ENCODE measurements around the gene TMEM225B. TPM values are rescaled to one million over a fixed set of nuclear protein-coding genes. Genes with fewer than 3 reads are reported as not detected.

TMEM225B gene
- total RNA-seq, 2 donors from 2014 or later, result 0.74 TPM; not detected in 1

- intact Hi-C loops (cut with DNase I), result no loop called here
- H3K9me3 ChIP-seq, result no peaks in the 10 kb centered on the region
These were observed 9.2 kb upstream of the TMEM225B start for GRCh38 chr7:99588868-99589267.

DNA sequence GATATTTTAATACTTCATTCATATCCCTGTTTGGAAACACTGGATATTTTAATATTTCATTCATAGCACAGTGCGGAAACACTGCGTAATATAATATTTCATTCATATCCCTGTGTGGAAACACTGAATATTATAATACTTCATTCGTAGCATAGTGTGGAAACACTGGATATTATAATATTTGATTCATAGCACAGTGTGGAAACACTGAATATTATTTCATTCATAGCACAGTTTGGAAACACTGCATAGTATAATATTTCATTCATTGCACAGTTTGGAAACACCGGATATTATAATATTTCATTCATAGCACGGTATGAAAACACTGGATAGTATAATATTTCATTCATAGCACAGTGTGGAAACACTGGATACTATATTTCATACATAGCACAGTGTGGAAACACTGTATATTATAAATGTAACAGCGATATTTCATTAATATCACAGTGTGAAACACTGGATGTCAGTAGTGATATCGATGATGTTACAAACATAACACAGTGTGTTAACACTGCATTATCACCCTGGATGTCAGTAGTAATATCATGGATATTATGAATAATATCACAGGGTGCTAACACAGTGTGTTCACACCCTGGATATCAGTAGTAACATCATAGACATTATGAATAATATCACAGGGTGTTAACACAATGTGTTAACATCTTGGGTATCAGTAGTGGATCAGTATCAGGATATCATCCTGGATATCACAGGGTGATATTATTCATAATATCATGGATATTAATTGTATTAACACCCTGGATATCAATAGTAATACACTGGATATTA is 2.9 kb upstream of the TMEM225B start:
- Histone ChIP-seq H3K9ac (ENCODE audit: low read depth in 2 of 2, low read length in 2 of 2) (no peak overlapping the region), H3K27ac (no peak overlapping the region), H3K4me1 (no peaks in the 10 kb centered on the region), H3K36me3 (no peaks in the 10 kb centered on the region), H3K9me3 (no peaks in the 10 kb centered on the region), H3K4me3 (no peak overlapping the region), H3K27me3 (no peaks in the 10 kb centered on the region)
- no peak for TF ChIP-seq CTCF (IDR thresholded peaks at IDR 0.05)
- intact Hi-C loops (cut with DNase I), result no loop called here
- no peak for DNase-seq

More at GRCh38 chr7:99588868-99589267, 9.2 kb upstream of the TMEM225B start:
- TF ChIP-seq CTCF (IDR thresholded peaks at IDR 0.05), result no peak
- no peak overlapping the region for H3K9ac ChIP-seq (ENCODE audit: low read depth in 2 of 2, low read length in 2 of 2)
- H3K27me3 ChIP-seq, result no peaks in the 10 kb centered on the region
- H3K27ac ChIP-seq, result no peak overlapping the region
- H3K36me3 ChIP-seq, result no peaks in the 10 kb centered on the region
- H3K4me3 ChIP-seq, result no peak overlapping the region
- DNase-seq, result no peak
- no peaks in the 10 kb centered on the region for H3K4me1 ChIP-seq

DNA sequence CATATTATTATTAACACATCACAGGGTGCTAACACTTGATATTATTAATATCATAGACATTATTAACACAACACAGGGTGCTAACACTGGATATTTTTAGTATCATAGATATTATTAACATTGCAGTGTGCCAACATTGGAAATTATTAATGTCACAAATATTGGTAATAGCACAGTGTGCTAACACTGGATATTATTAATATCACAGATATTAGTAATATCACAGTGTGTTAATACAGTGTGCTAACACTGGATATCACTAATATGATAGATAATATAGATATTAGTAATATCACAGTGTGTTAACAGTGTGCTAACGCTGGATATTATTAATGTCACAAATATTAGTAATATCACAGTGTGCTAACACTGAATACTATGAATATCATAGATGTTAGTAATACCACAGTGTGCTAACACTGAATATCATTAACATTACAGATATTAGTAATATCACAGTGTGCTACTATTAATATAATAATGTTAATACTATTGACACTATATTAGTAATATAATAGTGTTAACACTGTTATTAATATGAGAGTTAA is 1.6 kb upstream of the TMEM225B start:
- TF ChIP-seq CTCF (IDR thresholded peaks at IDR 0.05), result no peak
- intact Hi-C loops (cut with DNase I), result no loop called here
- H3K4me1 ChIP-seq, result no peaks in the 10 kb centered on the region
- no peak overlapping the region for H3K9ac ChIP-seq (ENCODE audit: low read depth in 2 of 2, low read length in 2 of 2)
- H3K27ac ChIP-seq, result no peak overlapping the region
- DNase-seq, result no peak
- H3K9me3 ChIP-seq, result no peaks in the 10 kb centered on the region
- H3K27me3 ChIP-seq, result no peaks in the 10 kb centered on the region
- H3K4me3 ChIP-seq, result no peak overlapping the region
- no peaks in the 10 kb centered on the region for H3K36me3 ChIP-seq

DNA sequence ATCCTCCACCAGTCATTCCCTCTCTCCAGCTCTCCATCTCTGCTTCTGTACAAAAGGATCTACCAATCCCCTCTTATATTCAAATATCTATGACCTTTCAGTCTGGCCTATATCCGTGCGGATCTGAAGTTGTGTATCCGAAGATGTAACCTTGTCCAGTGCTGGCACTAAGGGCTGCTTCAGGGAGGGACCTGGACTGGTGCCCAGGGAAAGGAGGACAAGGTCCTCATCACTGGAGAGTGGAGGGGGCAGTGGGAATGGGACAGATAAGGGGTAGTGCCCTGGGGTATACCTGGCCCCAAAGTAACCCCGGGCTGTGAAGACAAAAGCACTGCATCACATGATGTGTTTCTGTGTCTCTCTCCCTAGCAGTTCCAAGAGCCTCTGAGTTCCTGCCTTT is 1.8 kb downstream of the TMEM225B start:
- Histone ChIP-seq H3K9me3 (no peaks in the 10 kb centered on the region), H3K9ac (ENCODE audit: low read depth in 2 of 2, low read length in 2 of 2) (no peak overlapping the region), H3K4me3 (no peak overlapping the region), H3K36me3 (no peaks in the 10 kb centered on the region), H3K27me3 (no peaks in the 10 kb centered on the region), H3K27ac (no peak overlapping the region), H3K4me1 (no peaks in the 10 kb centered on the region)
- DNase-seq, result no peak
- TF ChIP-seq CTCF (IDR thresholded peaks at IDR 0.05), result no peak
- intact Hi-C loops (cut with DNase I), result no loop called here

DNA sequence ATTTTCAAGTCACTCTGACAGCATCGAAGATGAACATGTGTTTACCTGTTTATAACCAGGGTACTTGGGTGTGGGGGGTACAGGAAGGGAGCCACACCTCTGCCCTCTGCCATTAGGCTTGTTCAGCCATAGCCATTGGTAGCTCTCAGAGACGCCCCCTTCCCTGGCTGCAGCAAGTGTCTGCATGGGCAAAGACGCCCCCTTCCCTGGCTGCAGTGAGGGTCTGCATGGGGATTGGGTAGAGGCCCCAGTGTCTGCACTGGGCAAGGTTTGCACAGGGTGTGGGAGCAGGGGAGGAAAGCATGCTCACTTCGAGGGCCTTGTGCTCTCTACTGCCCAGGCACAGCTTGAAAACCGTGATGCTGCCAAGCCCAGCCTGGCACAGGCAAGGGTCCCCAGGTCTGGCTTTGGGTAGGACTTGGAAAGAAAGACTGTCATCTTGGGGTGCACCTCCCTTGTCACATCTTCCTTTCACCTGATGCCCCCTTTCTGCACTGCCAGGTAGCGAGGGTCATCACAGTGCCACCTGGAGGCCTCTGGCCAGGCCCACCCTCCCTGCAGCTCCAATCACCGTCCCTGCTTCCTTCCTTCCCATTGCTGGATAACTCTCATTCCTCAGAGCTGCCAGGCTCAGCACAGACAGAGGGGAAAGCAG is 3.7 kb downstream of the TMEM225B start:
- intact Hi-C loops (cut with DNase I), result no loop called here
- Histone ChIP-seq H3K36me3 (no peaks in the 10 kb centered on the region), H3K4me3 (no peak overlapping the region), H3K27me3 (no peaks in the 10 kb centered on the region), H3K9me3 (no peaks in the 10 kb centered on the region), H3K9ac (ENCODE audit: low read depth in 2 of 2, low read length in 2 of 2) (no peak overlapping the region), H3K4me1 (no peaks in the 10 kb centered on the region), H3K27ac (no peak overlapping the region)
- no peak for DNase-seq
- TF ChIP-seq CTCF (IDR thresholded peaks at IDR 0.05), result no peak
